T-cell (primary cell): ENCODE measurements around the gene NDUFS2. TPM values are rescaled to one million over a fixed set of nuclear protein-coding genes. Genes with fewer than 3 reads are reported as not detected.
A peak's percentile ranks its signal among the peaks of the same experiment; 100 is the strongest.

Source experiments
- ATAC-seq, 4 experiments: fragments of 200-7000 bp in 3 of 4; fragments of 150-1000 bp in 1 of 4; cut with Tn5 transposase; replicated peaks in 1 of 4; 1 replicate in 3 of 4; 2 replicates in 1 of 4; pipeline ENCODE4 v1.10.0; 2021; ENCODE audit warnings: moderate library complexity in 3 of 4, mild to moderate bottlenecking in 2 of 4, moderate number of reproducible peaks in 1 of 4
- CTCF ChIA-PET, 2 donors: fragments of 300-600 bp; sonication (Branson Sonifier 250); formaldehyde crosslinking; loops; one replicate each; lab custom pipeline; 2022; ENCODE audit warnings: antibody characterized with exemption in 2 of 2; lab: Charles Lee
- POLR2A ChIA-PET, 2 donors: fragments of 300-600 bp; sonication (Branson Sonifier 250); formaldehyde crosslinking; loops; one replicate each; lab custom pipeline; 2022; ENCODE audit warnings: antibody characterized with exemption in 2 of 2; lab: Charles Lee
- DNase-seq, 35 experiments: peaks; one replicate each; pipeline versions ENCODE4 v3.0.0 to v3.0.0-alpha.2; 2013 to 2023
- H3K27ac ChIP-seq: one replicate; pipeline ENCODE4 v1.5.1; 2013; ENCODE audit warnings: low read length
- H3K27me3 ChIP-seq, 2 experiments: replicated peaks in 1 of 2; 1 replicate in 1 of 2; 2 replicates in 1 of 2; pipeline versions ENCODE4 v1.6.1 to v1.7.0; 2013; ENCODE audit warnings: low read length in 1 of 2, mixed read lengths in 1 of 2; ENCODE audit not compliant: control insufficient read depth in 2 of 2, insufficient read depth in 2 of 2; ENCODE audit errors: extremely low read depth in 1 of 2
- H3K36me3 ChIP-seq, 2 donors: 1 replicate in 1 of 2; 2 replicates in 1 of 2; pipeline versions ENCODE4 v1.6.1 to v1.7.0; 2013; ENCODE audit warnings: low read length in 1 of 2; ENCODE audit not compliant: control insufficient read depth in 2 of 2, insufficient read depth in 1 of 2; ENCODE audit errors: extremely low read depth in 1 of 2
- H3K4me1 ChIP-seq, 2 experiments: 1 replicate in 1 of 2; 2 replicates in 1 of 2; pipeline versions ENCODE4 v1.6.1 to v1.7.0; 2013; ENCODE audit warnings: low read length in 2 of 2, mixed read lengths in 1 of 2; ENCODE audit not compliant: insufficient read depth in 2 of 2, control insufficient read depth in 1 of 2; ENCODE audit errors: extremely low read depth in 1 of 2
- H3K4me3 ChIP-seq, 2 donors: 1 replicate in 1 of 2; 2 replicates in 1 of 2; pipeline versions ENCODE4 v1.5.1 to v1.7.0; 2013; ENCODE audit warnings: mild to moderate bottlenecking in 2 of 2, low read length in 1 of 2, moderate library complexity in 1 of 2; ENCODE audit not compliant: control insufficient read depth in 1 of 2; ENCODE audit errors: extremely low read depth in 1 of 2
- H3K9me3 ChIP-seq: 2 replicates; pipeline ENCODE4 v1.7.0; 2013
- H3K27ac Mint-ChIP-seq, 2 donors: one replicate each; pipeline ENCODE4 v1.8.0; 2020 to 2021; ENCODE audit warnings: mild to moderate bottlenecking in 2 of 2, mixed read lengths in 2 of 2
- H3K27me3 Mint-ChIP-seq, 2 donors: one replicate each; pipeline ENCODE4 v1.8.0; 2021 to 2022; ENCODE audit warnings: mixed read lengths in 2 of 2
- H3K36me3 Mint-ChIP-seq: one replicate; pipeline ENCODE4 v1.8.0; 2021; ENCODE audit warnings: mixed read lengths
- H3K4me1 Mint-ChIP-seq, 3 donors: one replicate each; pipeline ENCODE4 v1.8.0; 2020 to 2022; ENCODE audit warnings: mixed read lengths in 3 of 3, mild to moderate bottlenecking in 1 of 3
- H3K4me3 Mint-ChIP-seq, 3 donors: one replicate each; pipeline ENCODE4 v1.8.0; 2020 to 2022; ENCODE audit warnings: mild to moderate bottlenecking in 3 of 3, mixed read lengths in 3 of 3, moderate library complexity in 3 of 3
- H3K9me3 Mint-ChIP-seq, 3 donors: one replicate each; pipeline ENCODE4 v1.8.0; 2020 to 2022; ENCODE audit warnings: mixed read lengths in 3 of 3
- WGBS: methylation state at CpG from one replicate; pipeline ENCODE4 v1.1.5; 2013; ENCODE audit warnings: missing lambda C conversion rate; ENCODE audit not compliant: insufficient coverage; 5-methylcytosine and 5-hydroxymethylcytosine counted together
- total RNA-seq, 35 experiments: library from RNA in 6 of 35; stranded (reverse) in 6 of 35; fragments of 120-200 nt in 1 of 35; gene quantifications; one replicate each; pipeline versions ENCODE4 v1.2.1 to v1.2.4 and lab custom pipeline; 2013 to 2026

Gene NDUFS2
- total RNA-seq, 5 donors from 2014 or later (not counting 1 experiment from before 2014, with no cell fraction given): 57.3 to 92.2 (median 88.2) TPM

- Histone ChIP-seq H3K9me3 (no peaks in the 10 kb centered on the region), H3K36me3 (no peaks in the 10 kb centered on the region), H3K4me1 (peaks cover 36 to 80% of the 10 kb centered on the region in 2 experiments), H3K27me3 (no peaks in the 10 kb centered on the region), H3K4me3 (no peak overlapping the region), H3K27ac (peak overlapping the region; percentile 31)
- no peaks in the 10 kb centered on the region for H3K9me3 Mint-ChIP-seq
- DNase-seq: no peak
- H3K4me3 Mint-ChIP-seq: no peak overlapping the region
- WGBS: 100% methylated on average over 3 of the region's 5 CpGs
- peak overlapping the region; percentile 82 for H3K27ac Mint-ChIP-seq
- ATAC-seq: no peak
- no peaks in the 10 kb centered on the region for H3K36me3 Mint-ChIP-seq
- ChIA-PET POLR2A (no interaction called here), CTCF (no interaction called here)
- no peaks in the 10 kb centered on the region for H3K27me3 Mint-ChIP-seq
- H3K4me1 Mint-ChIP-seq: peaks cover 65 to 74% (median 65%) of the 10 kb centered on the region in 3 donors
Measured at GRCh38 chr1:161189036-161189435, 13.1 kb upstream of the NDUFS2 start.

- Mint-ChIP-seq H3K4me1 (peaks cover 59 to 69% (median 60%) of the 10 kb centered on the region in 3 donors), H3K27me3 (no peaks in the 10 kb centered on the region), H3K9me3 (no peaks in the 10 kb centered on the region), H3K4me3 (no peak overlapping the region), H3K36me3 (no peaks in the 10 kb centered on the region), H3K27ac (no peak overlapping the region)
- no peaks in the 10 kb centered on the region for H3K9me3 ChIP-seq
- no peaks in the 10 kb centered on the region for H3K36me3 ChIP-seq
- POLR2A ChIA-PET: interaction anchor here in 1 of 2 donors (0.6 kb wide), 2 partner anchors 103 to 370 kb away, joined by 3 to 6 read pairs; no protein-coding TSS in a partner anchor
- H3K4me3 ChIP-seq: no peak overlapping the region
- H3K27ac ChIP-seq: no peak overlapping the region
- DNase-seq (no peak), ATAC-seq (no peak)
- WGBS: 96% methylated on average over 17 of the region's 22 CpGs
- CTCF ChIA-PET: interaction anchor here (0.5 to 2.7 kb wide), 18 partner anchors 9 to 200 kb away, joined by 3 to 16 read pairs (median 4); partner anchors contain the start of genes TOMM40L (in 2 of the 2) and NDUFS2 (in 1 of the 2)
- peaks cover 34 to 84% of the 10 kb centered on the region in 2 experiments for H3K4me1 ChIP-seq
- no peaks in the 10 kb centered on the region for H3K27me3 ChIP-seq
Measured at GRCh38 chr1:161190962-161191521, 11.1 kb upstream of the NDUFS2 start.

GRCh38 chr1:161191971-161192370 lies 10.2 kb upstream of the NDUFS2 start:
- POLR2A ChIA-PET: interaction anchor here in 1 of 2 donors (0.6 to 0.8 kb wide), 2 partner anchors 9 kb away, joined by 3 to 10 read pairs; no protein-coding TSS in a partner anchor
- H3K27ac Mint-ChIP-seq: peak overlapping the region; percentile 8 to 39
- H3K4me1 ChIP-seq: peaks cover 24 to 81% of the 10 kb centered on the region in 2 experiments
- H3K9me3 Mint-ChIP-seq: no peaks in the 10 kb centered on the region
- 82% methylated on average over 6 of the region's 8 CpGs for WGBS
- ATAC-seq (no peak), DNase-seq (no peak)
- no peaks in the 10 kb centered on the region for H3K36me3 Mint-ChIP-seq
- peaks cover 50 to 60% (median 51%) of the 10 kb centered on the region in 3 donors for H3K4me1 Mint-ChIP-seq
- no peak overlapping the region for H3K27ac ChIP-seq
- no peaks in the 10 kb centered on the region for H3K9me3 ChIP-seq
- no peaks in the 10 kb centered on the region for H3K27me3 Mint-ChIP-seq
- H3K4me3 Mint-ChIP-seq: no peak overlapping the region
- CTCF ChIA-PET: interaction anchor here (0.5 to 2.7 kb wide), 16 partner anchors 10 to 206 kb away, joined by 3 to 16 read pairs (median 4); partner anchors contain the start of genes NDUFS2 (in 2 of the 2), TOMM40L (in 2 of the 2) and APOA2 (in 1 of the 2)
- H3K27me3 ChIP-seq: no peaks in the 10 kb centered on the region
- no peak overlapping the region for H3K4me3 ChIP-seq
- no peaks in the 10 kb centered on the region for H3K36me3 ChIP-seq

- DNase-seq (peak; percentile 40 to 85 (median 61)), ATAC-seq (peak; percentile 93 to 95 (median 94))
- Histone ChIP-seq H3K36me3 (no peaks in the 10 kb centered on the region), H3K4me1 (peaks cover 16 to 73% of the 10 kb centered on the region in 2 experiments), H3K27me3 (no peaks in the 10 kb centered on the region), H3K9me3 (no peaks in the 10 kb centered on the region), H3K4me3 (no peak overlapping the region), H3K27ac (no peak overlapping the region)
- POLR2A ChIA-PET: interaction anchor here in 1 of 2 donors (0.6 to 0.8 kb wide), 2 partner anchors 8 to 10 kb away, joined by 3 to 10 read pairs; no protein-coding TSS in a partner anchor
- Mint-ChIP-seq H3K27ac (peak overlapping the region; percentile 89 to 93), H3K9me3 (no peaks in the 10 kb centered on the region), H3K36me3 (no peaks in the 10 kb centered on the region), H3K27me3 (no peaks in the 10 kb centered on the region), H3K4me1 (peaks cover 42 to 52% (median 43%) of the 10 kb centered on the region in 3 donors), H3K4me3 (peak overlapping the region in 1 of 3 donors; percentile 54)
- CTCF ChIA-PET: interaction anchor here (1.0 to 2.7 kb wide), 11 partner anchors 9 to 196 kb away, joined by 3 to 16 read pairs (median 5); partner anchors contain the start of genes NDUFS2 (in 2 of the 2), TOMM40L (in 2 of the 2) and APOA2 (in 1 of the 2)
- 78% methylated on average over 9 of the region's 15 CpGs for WGBS
Measured at GRCh38 chr1:161192476-161193465, 9.4 kb upstream of the NDUFS2 start.

DNA sequence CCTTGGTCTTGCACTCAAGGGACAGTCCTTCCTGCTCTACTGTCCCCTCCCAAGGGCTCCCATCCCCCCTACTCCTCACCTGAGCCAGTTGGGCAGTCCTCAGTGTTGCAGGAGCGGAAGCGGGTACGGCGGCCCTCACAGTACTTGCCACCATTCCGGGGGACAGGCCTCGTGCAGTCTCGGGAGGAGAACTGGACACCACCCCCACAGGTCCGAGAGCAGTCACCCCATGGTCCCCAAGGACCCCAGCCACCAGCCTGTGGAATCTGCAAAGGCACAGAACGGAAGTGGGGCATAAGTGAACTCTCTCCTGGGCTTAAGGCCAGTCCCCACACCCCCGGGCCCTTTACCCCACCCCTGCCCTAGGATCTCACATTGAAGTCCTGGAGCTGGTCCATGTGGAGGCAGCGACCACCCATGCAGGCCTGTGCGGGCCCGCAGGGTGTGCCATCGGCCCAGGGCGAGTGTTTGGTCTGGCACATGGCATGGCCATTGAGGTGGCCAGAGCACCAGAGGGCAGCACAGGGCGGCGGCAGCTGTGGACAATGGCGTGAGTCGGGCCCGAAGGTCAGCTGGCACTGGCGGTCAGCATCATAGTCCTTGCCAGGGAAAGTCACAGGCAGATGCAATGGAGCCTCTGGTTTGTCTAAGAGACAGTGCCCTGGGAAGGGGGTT lies 8.5 kb upstream of the NDUFS2 start:
- Mint-ChIP-seq H3K36me3 (no peaks in the 10 kb centered on the region), H3K27me3 (no peaks in the 10 kb centered on the region), H3K4me1 (peaks cover 36 to 46% (median 36%) of the 10 kb centered on the region in 3 donors), H3K9me3 (no peaks in the 10 kb centered on the region), H3K4me3 (no peak overlapping the region), H3K27ac (peak overlapping the region in 1 of 2 donors; percentile 11)
- H3K9me3 ChIP-seq: no peaks in the 10 kb centered on the region
- DNase-seq (no peak), ATAC-seq (no peak)
- POLR2A ChIA-PET: interaction anchor here in 1 of 2 donors (0.6 kb wide), 1 partner anchor 10 kb away, joined by 4 read pairs; no protein-coding TSS in a partner anchor
- H3K4me1 ChIP-seq: peaks cover 16 to 63% of the 10 kb centered on the region in 2 experiments
- CTCF ChIA-PET: interaction anchor here in 1 of 2 donors (1.8 kb wide), 1 partner anchor 30 kb away, joined by 5 read pairs; the partner anchor contains the start of gene APOA2
- H3K36me3 ChIP-seq: no peaks in the 10 kb centered on the region
- no peaks in the 10 kb centered on the region for H3K27me3 ChIP-seq
- WGBS: 96% methylated on average over 15 of the region's 21 CpGs
- H3K27ac ChIP-seq: no peak overlapping the region
- no peak overlapping the region for H3K4me3 ChIP-seq
